Measurements from ENCODE around the gene TSGA10IP.

DNA sequence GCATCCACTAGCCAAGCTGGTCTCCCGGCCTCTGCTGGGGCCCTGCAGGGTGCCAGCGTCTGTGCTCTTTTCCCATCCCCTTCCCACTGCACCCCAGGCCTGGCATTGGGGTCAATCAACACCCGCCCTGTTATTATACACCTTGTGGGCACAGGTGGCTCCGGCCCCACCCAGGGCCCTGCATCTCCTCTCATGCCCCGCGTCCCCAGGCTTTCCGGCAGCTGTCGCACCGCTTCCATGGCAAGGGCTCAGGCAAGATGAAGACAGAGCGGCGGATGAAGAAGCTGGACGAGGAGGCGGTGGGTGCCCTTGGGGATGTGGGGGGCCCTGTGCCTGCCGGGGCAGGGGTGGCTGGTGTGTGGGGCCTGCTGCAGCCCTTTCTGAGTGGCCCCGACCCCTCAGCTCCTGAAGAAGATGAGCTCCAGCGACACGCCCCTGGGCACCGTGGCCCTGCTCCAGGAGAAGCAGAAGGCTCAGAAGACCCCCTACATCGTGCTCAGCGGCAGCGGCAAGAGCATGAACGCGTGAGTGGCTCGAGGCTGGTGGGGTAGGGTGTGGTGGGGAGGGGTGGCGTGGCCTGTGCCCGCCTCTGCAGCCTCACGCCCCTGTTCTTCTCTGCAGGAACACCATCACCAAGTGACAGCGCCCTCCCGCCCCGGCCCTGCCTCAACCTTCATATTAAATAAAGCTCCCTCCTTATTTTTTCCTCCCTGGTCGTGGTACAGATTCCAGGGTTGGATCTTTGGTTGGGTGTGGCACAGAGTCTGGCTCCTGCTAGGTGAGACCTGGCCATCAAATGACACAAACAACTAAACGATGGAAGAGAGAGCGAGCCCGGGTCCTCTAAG is 33.3 kb downstream of the TSGA10IP start:
- TF ChIP-seq, protein P1, sequence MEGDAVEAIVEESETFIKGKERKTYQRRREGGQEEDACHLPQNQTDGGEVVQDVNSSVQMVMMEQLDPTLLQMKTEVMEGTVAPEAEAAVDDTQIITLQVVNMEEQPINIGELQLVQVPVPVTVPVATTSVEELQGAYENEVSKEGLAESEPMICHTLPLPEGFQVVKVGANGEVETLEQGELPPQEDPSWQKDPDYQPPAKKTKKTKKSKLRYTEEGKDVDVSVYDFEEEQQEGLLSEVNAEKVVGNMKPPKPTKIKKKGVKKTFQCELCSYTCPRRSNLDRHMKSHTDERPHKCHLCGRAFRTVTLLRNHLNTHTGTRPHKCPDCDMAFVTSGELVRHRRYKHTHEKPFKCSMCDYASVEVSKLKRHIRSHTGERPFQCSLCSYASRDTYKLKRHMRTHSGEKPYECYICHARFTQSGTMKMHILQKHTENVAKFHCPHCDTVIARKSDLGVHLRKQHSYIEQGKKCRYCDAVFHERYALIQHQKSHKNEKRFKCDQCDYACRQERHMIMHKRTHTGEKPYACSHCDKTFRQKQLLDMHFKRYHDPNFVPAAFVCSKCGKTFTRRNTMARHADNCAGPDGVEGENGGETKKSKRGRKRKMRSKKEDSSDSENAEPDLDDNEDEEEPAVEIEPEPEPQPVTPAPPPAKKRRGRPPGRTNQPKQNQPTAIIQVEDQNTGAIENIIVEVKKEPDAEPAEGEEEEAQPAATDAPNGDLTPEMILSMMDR (IDR thresholded peaks at IDR 0.05 in 4 of 5, conservative IDR thresholded peaks at IDR 0.05 in 1 of 5), result no peak
- no peak for TF ChIP-seq POLR2A (IDR thresholded peaks at IDR 0.05)

All from gastrocnemius medialis (tissue), 4 donors.